ENCODE data around the gene WEE1.
"Not testable (repeated sequence)": the region's sequence is repeated elsewhere in the genome, so short reads cannot be mapped to it uniquely, and the experiment has no call there.

WEE1 gene

DNA sequence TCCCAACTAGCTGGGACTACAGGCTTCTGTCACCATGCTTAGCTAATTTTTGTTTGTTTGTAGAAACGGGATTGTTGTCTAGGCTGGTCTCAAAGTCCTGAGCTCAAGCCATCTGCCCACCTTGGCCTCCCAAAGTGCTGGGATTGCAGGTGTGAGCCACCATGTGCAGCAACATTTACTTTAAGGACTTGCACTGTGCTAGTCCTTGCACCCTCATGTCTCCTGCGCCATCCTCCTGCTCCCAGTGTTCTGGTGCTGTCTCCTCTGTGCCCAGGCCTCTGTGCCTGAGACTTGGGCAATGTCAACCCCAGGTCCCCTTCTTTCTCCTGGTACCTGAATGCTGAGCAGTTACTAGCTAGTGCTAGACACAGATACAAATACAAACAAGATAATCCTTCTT, 26.7 kb downstream of the WEE1 start:
- H3K4me3 ChIP-seq (ENCODE audit: low read depth, low read length), result no peak overlapping the region
- DNase-seq (ENCODE audit: low read depth), result no peak
- TF ChIP-seq, protein P1, sequence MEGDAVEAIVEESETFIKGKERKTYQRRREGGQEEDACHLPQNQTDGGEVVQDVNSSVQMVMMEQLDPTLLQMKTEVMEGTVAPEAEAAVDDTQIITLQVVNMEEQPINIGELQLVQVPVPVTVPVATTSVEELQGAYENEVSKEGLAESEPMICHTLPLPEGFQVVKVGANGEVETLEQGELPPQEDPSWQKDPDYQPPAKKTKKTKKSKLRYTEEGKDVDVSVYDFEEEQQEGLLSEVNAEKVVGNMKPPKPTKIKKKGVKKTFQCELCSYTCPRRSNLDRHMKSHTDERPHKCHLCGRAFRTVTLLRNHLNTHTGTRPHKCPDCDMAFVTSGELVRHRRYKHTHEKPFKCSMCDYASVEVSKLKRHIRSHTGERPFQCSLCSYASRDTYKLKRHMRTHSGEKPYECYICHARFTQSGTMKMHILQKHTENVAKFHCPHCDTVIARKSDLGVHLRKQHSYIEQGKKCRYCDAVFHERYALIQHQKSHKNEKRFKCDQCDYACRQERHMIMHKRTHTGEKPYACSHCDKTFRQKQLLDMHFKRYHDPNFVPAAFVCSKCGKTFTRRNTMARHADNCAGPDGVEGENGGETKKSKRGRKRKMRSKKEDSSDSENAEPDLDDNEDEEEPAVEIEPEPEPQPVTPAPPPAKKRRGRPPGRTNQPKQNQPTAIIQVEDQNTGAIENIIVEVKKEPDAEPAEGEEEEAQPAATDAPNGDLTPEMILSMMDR (IDR thresholded peaks at IDR 0.05; ENCODE audit: low read depth, low read length), result no peak
- TF ChIP-seq, protein P2, sequence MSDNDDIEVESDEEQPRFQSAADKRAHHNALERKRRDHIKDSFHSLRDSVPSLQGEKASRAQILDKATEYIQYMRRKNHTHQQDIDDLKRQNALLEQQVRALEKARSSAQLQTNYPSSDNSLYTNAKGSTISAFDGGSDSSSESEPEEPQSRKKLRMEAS (IDR thresholded peaks at IDR 0.05; ENCODE audit: low read depth, low read length), result no peak
- TF ChIP-seq MYC (IDR thresholded peaks at IDR 0.05; ENCODE audit: low read depth, low read length) (no peak), POLR2A (IDR thresholded peaks at IDR 0.05; ENCODE audit: extremely low read depth, insufficient read length) (no peak)

DNA sequence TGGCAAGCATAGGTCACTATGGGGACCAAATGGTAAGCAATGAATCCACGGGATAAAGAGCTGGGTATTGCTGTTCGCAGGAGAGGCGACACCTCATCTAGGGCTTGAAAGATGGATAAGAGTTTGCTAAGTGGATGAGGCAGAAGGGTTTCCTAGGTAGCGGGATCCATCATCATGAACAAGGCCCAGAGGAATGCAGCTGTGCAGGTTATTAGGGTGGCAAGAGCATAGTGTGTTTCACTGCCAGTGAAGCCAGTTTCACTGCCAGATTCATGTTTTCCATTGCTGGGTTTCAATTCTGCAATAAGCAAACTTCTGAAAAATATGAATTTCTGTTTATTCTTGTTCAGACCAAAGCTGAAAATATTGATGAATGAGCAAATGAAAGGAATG, 27.2 kb downstream of the WEE1 start:
- no peak for DNase-seq (ENCODE audit: low read depth)
- H3K4me3 ChIP-seq (ENCODE audit: low read depth, low read length), result peak overlapping the region; percentile 60
- TF ChIP-seq MYC (IDR thresholded peaks at IDR 0.05; ENCODE audit: low read depth, low read length) (no peak), POLR2A (IDR thresholded peaks at IDR 0.05; ENCODE audit: extremely low read depth, insufficient read length) (no peak)
- TF ChIP-seq, protein P2 (IDR thresholded peaks at IDR 0.05; ENCODE audit: low read depth, low read length), result no peak
- TF ChIP-seq, protein P1 (IDR thresholded peaks at IDR 0.05; ENCODE audit: low read depth, low read length), result no peak

DNA sequence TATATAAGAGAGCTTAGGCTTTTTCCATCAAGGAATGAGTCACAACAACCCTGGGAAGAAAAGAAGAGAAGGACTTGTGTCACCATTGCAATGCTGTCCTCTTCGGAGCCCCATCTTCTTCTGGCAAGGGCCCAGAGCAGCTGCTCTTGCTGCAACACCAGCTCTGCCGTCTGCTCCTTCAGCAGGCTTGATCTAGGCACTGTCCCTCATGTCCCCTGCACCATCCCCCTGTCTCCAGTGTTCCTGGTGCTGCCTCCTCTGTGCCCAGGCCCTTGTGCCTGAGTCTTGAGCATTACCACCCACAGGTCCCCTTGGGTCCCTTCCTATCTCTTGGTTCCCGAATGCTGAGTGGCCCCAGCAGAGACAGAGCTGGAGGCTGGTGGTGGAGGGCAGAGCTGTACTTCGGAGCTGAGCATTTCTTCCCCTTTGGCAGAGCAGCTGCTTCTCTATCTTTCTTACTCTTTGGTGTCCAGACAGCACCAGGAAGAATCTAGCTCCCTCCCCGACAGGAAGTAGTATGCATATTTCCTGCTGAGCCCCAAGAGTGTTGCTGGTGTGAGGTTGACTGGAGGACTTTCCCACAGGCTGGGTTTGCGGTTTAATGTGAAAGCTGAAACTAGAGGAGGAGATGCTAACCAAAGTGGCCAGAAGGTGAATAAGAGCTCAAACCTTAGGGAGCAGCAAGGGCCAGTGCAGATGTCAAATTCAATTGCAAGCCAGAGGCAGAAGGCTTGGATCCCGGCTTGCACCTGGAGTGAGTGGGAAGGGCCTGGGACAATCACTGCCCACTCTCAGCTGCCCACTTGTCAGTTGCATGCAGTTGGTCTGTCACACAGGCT, 27.8 kb downstream of the WEE1 start:
- DNase-seq (ENCODE audit: low read depth), result peak; percentile 95
- peak overlapping the region; percentile 60 for H3K4me3 ChIP-seq (ENCODE audit: low read depth, low read length)
- TF ChIP-seq, protein P2 (IDR thresholded peaks at IDR 0.05; ENCODE audit: low read depth, low read length), result peak; percentile 68
- TF ChIP-seq MYC (IDR thresholded peaks at IDR 0.05; ENCODE audit: low read depth, low read length) (peak; percentile 57), POLR2A (IDR thresholded peaks at IDR 0.05; ENCODE audit: extremely low read depth, insufficient read length) (peak; percentile 39)
- TF ChIP-seq, protein P1 (IDR thresholded peaks at IDR 0.05; ENCODE audit: low read depth, low read length), result no peak

DNA sequence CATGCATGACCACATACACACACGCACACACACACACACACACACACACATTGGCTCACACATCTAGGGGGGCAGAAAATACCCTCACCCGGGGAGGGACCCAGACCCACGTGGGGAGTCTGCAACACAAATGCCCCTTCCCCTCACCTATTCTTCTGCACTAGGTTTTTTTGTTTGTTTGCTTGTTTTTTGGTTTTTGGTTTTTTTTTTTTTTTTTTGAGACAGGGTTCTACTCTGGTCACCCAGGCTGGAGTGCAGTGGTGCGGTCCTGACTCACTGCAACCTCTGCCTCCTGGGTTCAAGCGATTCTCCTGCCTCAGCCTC, 28.4 kb downstream of the WEE1 start:
- peak overlapping the region; percentile 60 for H3K4me3 ChIP-seq (ENCODE audit: low read depth, low read length)
- DNase-seq (ENCODE audit: low read depth), result no peak
- TF ChIP-seq, protein P2 (IDR thresholded peaks at IDR 0.05; ENCODE audit: low read depth, low read length), result no peak
- TF ChIP-seq POLR2A (IDR thresholded peaks at IDR 0.05; ENCODE audit: extremely low read depth, insufficient read length) (no peak), MYC (IDR thresholded peaks at IDR 0.05; ENCODE audit: low read depth, low read length) (no peak)
- TF ChIP-seq, protein P1 (IDR thresholded peaks at IDR 0.05; ENCODE audit: low read depth, low read length), result no peak

DNA sequence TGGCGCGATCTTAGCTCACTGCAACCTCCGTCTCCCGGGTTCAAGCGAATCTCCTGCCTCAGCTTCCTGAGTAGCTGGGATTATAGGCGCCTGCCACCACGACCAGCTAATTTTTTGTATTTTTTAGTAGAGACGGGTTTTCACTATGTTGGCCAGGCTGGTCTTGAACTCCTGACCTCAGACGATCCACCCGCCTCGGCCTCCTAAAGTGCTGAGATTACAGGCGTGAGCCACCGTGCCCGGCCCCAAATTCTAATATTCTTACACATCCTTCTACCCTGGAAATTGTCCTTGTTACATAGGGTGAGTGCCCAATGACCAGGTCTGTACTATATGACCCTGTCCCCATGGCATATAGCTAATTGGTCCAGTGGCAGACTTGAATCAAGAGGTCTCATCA, 29.7 kb downstream of the WEE1 start:
- not testable (repeated sequence) for H3K4me3 ChIP-seq (ENCODE audit: low read depth, low read length); DNase-seq (ENCODE audit: low read depth)

DNA sequence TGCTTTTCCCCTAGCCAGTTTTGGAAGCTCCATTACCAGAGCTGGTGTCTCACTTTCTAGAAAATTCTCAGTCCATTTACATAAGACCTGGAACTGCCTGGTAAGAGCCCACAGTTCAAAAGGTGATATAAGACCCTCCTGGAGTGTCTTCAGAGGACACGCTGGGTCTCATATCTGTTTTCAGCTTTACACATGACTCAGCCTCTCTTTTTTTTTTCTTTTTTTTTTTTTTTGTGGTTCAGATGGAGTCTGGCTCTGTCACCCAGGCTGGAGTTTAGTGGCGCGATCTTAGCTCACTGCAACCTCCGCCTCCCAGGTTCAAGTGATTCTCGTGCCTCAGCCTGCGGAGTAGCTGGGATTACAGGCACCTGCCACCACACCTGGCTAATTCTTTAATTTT, 30.7 kb downstream of the WEE1 start:
- no peak for DNase-seq (ENCODE audit: low read depth)
- no peak overlapping the region for H3K4me3 ChIP-seq (ENCODE audit: low read depth, low read length)
- no peak for TF ChIP-seq MYC (IDR thresholded peaks at IDR 0.05; ENCODE audit: low read depth, low read length)
- TF ChIP-seq, protein P2 (IDR thresholded peaks at IDR 0.05; ENCODE audit: low read depth, low read length), result no peak
- no peak for TF ChIP-seq POLR2A (IDR thresholded peaks at IDR 0.05; ENCODE audit: extremely low read depth, insufficient read length)
- TF ChIP-seq, protein P1 (IDR thresholded peaks at IDR 0.05; ENCODE audit: low read depth, low read length), result no peak
